NCI-H226 (cell line): ENCODE data around the gene SIAH2.

Experiments used
- DNase-seq: peaks from one replicate; pipeline ENCODE4 v3.0.0-alpha.2; 2015

SIAH2 gene

GRCh38 chr3:150747886-150748683, 14.9 kb downstream of the SIAH2 start:
- DNase-seq = no peak

GRCh38 chr3:150746791-150747590, 16.0 kb downstream of the SIAH2 start:
- no peak for DNase-seq

GRCh38 chr3:150745832-150746231, 17.1 kb downstream of the SIAH2 start:
- DNase-seq = no peak

GRCh38 chr3:150744919-150745211, 18.1 kb downstream of the SIAH2 start:
- no peak for DNase-seq

- DNase-seq = no peak
These were observed 18.7 kb downstream of the SIAH2 start for GRCh38 chr3:150744041-150744918.

- DNase-seq = peak; percentile 63
These were observed 19.5 kb downstream of the SIAH2 start for GRCh38 chr3:150743508-150743907.

- DNase-seq = no peak
These were observed 20.3 kb downstream of the SIAH2 start for GRCh38 chr3:150742679-150743078.

- no peak for DNase-seq
These were observed 20.8 kb downstream of the SIAH2 start for GRCh38 chr3:150742141-150742523.

- DNase-seq = no peak
These were observed 21.4 kb downstream of the SIAH2 start for GRCh38 chr3:150741497-150742140.

GRCh38 chr3:150740733-150741496, 22.1 kb downstream of the SIAH2 start:
- DNase-seq = no peak

GRCh38 chr3:150739877-150740645, 22.9 kb downstream of the SIAH2 start:
- DNase-seq = no peak

GRCh38 chr3:150739200-150739863, 23.6 kb downstream of the SIAH2 start:
- no peak for DNase-seq

GRCh38 chr3:150738688-150739087, 24.3 kb downstream of the SIAH2 start:
- peak; percentile 64 for DNase-seq

GRCh38 chr3:150737874-150738679, 24.9 kb downstream of the SIAH2 start:
- DNase-seq = peak; percentile 91

- no peak for DNase-seq
These were observed 25.8 kb downstream of the SIAH2 start for GRCh38 chr3:150736903-150737832.

GRCh38 chr3:150736316-150736719, 26.7 kb downstream of the SIAH2 start:
- no peak for DNase-seq

- no peak for DNase-seq
These were observed 28.2 kb downstream of the SIAH2 start for GRCh38 chr3:150734795-150735119.

GRCh38 chr3:150733936-150734794, 28.8 kb downstream of the SIAH2 start:
- peak; percentile 60 for DNase-seq
